GM19397 (cell line): ENCODE data around the gene CRK.
"Not testable (repeated sequence)": the region's sequence is repeated elsewhere in the genome, so short reads cannot be mapped to it uniquely, and the experiment has no call there.

Experiments
- ATAC-seq: cut with Tn5 transposase; IDR thresholded peaks from one replicate; pipeline ENCODE4 v1.9.1; 2021; ENCODE audit warnings: mild to moderate bottlenecking, moderate library complexity; ENCODE audit not compliant: unreplicated experiment

The CRK gene

DNA sequence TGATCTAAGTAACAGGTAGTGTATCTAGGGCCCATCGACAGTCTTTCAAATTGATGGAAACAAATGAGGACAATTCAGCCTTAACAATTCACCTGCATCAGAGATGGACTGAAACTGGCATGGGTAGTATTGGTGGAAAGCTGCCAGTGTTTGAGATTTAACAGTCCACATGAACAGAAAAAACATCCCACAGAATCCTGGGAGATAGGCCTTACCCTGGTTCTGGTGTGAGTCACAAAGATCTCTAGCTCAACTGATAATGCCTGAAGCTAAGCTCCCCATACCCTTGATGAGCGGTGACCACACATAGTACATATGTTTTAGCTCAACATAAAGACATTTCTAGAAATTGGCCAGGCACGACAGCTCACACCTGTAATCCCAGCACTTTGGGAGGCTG, 21.9 kb downstream of the CRK start:
- no peak for ATAC-seq

DNA sequence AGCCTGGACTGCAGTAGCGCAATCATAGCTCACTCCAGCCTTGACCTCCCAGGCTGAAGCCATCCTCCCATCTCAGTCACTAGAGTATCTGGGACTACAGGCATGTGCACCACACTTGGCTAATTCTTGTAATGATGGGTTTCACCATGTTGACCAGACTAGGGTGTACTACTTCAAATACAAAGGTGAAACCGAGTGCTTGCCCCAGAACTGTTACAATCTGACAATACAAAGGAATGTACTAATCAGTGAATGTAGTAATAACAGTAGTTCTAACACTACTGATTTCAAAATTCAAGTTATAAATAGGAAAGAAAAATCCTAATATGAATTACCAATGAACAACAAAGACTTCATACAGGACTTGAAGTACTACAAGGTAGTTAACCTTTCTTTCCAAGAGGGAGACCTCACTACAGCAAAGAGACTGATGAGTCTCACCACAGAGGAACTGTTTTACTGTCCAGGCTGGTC, 24.4 kb downstream of the CRK start:
- no peak for ATAC-seq

DNA sequence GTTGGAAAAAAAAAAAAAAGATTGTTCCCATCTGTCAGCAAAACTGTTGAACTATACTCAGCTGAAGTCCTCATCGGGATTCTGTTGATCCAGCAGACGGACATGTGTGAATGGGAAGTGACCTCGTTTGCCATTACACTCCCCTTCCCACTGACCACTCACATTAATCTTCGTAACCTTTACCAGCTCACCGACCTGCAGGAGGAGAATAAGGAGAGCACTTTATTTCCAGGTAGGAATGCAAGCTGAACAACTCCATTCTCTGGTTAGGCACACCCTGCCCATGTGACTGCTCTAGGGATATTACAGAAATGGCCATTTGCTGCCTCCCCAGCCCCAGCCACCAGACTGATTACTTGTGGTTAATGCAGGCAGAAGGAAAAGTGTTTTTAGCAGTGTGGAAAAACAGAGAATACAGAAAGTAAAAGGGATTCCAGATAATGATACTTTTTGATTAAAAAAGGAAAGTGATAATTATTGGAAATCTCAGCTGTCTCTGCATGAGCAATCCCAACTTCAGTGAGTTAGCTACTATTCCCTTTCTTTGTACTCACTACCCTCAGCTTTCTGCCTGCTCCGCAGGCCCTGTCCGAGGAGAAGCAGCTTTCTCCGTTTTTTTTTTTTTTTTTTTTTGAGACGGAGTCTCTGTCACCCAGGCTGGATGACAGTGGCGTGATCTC, 32.4 kb downstream of the CRK start:
- ATAC-seq, result no peak

DNA sequence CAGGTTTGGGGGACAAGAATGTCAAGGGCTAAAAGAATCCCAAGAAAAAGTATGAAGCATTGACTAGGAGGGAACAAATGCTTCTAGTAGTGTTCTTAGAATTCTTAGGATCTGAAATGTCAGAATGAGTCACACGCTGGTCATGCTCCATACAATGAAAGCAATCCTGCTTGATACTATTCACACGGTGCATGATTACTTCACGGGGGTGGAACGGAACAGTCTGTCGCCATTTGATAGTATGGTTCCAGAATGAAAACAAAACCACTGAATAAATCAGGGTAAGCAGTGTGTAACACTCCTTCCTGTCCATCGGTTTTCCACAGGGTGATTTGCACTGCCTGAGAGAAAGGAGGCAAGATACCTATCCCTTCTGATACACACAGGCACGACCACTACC, 33.1 kb downstream of the CRK start:
- ATAC-seq, result no peak

DNA sequence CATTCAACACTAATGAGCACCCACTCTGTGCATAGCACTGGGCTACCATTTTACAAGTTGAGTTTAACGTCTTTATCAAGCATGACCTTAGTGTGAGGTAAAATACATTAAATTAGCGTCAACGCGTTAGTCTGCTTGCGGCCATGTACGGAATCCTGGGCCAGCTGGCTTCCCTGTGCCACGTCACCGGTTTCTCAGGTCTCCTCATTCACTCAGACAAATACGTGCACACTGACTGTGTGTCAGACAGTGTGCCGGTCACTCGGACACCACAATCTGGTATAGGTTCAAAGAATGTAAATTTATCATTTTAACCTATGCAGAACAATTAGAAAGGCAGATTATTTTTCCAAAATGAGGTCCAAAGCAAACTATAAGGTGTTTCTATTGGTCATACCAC, 34.6 kb downstream of the CRK start:
- ATAC-seq, result no peak

DNA sequence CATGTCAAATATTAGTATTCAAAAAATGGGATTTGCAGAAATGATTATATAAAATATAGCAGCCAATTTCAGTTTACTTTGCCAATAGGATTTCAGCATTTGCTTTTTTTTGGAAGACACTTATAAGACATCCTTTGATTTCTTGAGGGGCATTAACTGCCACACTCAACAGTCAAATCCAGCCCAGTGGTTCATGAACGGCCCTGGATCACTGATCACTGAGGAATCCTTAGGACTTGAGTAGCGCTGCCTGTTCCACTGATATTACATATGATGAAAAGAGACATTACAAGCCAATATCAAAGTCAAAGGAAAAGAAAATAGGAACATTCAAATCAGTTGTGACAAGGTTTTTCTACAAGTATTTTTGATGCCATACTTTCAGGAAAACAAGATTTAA, 35.1 kb downstream of the CRK start:
- ATAC-seq, result no peak

DNA sequence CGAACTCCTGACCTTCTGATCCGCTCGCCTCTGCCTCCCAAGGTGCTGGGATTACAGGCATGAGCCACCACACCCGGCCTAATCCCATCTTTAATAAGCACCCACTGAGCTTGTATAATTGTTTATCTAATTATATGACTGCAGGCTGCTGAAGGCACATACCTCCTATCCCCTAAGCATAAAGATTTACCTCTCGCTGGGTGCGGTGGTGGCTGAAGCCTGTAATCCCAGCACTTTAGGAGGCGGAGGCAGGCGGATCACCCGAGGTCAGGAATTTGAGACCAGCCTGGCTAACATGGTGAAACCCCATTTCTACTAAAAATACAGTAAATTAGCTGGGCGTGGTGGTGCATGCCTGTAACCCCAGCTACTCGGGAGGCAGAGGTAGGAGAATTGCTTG, 35.9 kb downstream of the CRK start:
- ATAC-seq, result no peak

DNA sequence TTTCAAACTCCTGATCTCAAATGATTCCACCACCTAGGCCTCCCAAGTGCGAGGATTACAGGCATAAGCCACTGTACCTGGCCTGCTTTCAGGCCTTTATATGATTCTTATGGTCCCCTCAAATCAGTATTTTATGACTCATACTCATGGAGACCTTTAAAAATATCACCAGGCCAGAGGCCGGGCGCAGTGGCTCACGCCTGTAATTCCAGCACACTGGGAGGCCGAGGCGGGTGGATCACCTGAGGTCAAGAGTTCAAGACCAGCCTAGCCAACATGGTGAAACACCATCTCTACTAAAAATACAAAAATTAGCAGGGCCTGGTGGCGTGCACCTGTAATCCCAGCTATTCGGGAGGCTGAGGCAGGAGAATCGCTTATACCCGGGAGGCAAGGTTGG, 37.6 kb downstream of the CRK start:
- not testable (repeated sequence) for ATAC-seq

DNA sequence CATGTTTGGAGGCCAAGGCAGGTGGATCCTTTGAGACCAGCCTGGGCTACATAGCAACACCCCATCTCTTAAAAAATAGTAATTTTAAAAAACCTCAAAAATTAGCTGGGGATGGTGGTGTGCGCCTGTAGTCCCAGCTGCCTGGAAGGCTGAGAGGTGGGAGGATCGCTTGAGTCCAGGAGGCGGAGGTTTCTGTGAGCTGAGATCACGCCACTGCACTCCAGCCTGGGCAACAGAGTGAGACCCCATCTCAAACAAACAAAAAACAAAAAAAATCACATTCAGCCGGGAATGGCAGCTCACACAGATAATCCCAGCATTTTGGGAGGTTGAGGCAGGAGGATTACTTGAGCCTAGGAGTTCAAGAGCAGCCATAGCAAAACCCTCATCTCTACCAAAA, 39.6 kb downstream of the CRK start:
- no peak for ATAC-seq

DNA sequence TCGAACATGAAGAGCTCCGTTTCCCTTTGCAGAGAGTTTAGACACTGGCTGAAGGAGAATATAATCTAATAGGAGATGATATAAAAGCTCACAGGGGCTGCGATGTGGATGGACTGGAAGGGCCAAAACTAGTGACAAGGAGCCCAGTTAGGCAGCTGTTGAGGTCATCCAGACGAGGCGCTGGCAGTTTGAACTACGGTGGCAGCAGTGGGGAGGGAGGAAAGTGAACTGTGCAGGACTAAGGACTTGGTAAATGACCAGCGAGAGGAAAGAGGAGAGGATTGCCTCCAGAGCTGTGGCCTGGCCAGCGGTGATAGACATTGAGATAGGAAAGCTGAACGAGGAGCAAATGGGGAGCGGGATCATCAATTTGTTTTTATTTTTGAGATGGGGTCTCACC, 41.4 kb downstream of the CRK start:
- no peak for ATAC-seq

DNA sequence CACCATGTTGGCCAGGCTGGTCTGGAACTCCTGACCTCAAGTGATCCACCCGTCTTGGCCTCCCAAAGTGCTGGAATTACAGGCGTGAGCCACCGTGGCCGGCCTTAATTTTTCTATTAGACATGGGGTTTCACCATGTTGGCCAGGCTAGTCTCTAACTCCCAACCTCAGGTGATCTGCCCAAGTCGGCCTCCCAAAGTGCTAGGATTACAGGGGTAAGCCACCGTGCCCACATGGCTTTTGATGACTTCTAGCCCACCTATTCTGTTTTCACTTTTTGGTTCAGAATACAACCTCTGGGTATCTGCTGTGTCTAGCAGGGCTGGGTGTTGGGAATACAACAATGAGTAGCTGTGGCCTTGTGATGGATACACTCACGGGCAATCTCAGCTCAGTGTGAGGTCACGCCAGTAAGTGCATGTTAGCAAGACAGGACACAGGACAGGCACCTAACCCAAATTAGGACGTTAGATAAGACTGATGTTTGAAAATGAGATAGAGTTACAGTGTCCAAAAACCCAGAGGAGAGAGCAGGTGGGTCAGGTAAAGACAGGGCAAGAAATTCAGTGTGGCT, 41.9 kb downstream of the CRK start:
- ATAC-seq, result no peak

DNA sequence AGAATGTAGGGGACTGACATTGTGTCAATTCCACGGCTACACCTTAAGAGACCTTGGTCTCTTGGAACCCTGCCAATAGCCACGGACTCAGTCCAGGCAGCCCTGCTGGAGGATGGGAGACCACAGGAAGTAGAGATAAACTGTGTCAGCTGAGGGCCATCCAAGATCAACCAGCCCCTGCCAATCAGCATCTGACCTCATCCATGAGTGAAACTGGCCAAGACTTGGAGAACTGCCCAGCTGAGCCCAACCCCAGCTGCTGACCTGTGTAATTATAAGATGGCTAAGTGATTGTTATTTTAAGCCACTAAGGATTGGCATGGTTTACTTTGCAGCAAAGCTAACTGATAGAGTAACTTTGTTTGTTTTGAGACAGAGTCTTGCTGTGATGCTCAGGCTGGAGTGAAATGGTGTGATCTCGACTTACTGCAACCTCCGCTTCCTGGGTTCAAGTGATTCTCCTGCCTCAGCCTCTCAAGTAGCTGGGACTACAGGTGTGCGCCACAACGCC, 42.7 kb downstream of the CRK start:
- ATAC-seq, result no peak

DNA sequence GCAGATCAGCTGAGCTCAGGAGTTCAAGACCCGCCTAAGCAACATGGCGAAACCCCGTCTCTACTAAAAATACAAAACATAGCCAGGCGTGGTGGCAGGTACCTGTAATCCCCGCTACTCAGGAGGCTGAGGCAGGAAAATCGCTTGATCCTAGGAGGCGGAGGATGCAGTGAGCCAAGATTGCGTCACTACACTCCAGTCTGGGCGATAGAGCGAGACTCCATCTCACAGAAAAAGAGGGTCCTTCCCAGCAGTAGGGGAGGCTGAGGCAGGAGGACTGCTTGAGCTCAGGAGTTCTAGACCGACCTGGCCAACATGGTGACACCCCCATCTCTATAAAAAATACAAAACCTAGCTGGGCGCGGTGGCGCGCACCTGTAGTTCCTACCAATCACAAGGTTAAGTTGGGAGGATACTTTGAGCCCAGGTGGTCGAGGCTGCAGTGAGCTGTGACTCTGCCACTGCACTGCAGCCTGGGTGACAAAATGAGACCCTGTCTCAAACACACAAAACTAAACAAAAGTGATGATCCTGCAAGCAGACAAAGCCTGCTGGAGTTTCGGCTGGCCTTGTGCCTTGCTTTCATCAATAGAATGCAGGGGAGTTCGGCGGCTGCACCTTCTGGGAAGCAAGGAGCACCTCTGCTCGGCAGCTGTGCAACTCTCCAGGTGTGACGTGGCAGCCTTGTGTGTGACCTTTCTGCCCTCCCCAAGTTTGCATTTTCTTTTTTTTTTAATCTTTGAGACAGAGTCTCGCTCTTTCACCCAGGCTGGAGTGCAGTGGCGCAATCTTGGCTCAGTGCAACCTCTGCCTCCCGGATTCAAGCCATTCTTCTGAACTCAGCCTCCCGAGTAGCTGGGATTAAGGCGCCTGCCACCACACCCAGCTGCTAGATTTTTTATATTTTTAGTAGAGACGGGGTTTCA, 43.6 kb downstream of the CRK start:
- no peak for ATAC-seq

DNA sequence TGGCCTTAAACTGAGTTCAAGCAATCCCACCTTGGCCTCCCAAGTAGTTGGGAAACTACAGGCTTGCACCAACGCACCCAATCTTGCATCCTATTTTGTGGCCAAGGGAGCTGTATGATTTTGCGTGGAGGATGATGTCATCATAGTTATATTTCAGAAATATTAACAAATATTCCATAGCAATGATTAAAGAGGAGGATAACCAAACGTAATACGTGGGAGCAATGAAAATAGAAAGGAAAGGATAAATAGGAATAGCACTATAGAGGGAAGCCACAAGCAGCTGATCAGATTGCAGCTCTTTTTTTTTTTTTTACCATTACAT, 53.8 kb downstream of the CRK start:
- ATAC-seq, result no peak

DNA sequence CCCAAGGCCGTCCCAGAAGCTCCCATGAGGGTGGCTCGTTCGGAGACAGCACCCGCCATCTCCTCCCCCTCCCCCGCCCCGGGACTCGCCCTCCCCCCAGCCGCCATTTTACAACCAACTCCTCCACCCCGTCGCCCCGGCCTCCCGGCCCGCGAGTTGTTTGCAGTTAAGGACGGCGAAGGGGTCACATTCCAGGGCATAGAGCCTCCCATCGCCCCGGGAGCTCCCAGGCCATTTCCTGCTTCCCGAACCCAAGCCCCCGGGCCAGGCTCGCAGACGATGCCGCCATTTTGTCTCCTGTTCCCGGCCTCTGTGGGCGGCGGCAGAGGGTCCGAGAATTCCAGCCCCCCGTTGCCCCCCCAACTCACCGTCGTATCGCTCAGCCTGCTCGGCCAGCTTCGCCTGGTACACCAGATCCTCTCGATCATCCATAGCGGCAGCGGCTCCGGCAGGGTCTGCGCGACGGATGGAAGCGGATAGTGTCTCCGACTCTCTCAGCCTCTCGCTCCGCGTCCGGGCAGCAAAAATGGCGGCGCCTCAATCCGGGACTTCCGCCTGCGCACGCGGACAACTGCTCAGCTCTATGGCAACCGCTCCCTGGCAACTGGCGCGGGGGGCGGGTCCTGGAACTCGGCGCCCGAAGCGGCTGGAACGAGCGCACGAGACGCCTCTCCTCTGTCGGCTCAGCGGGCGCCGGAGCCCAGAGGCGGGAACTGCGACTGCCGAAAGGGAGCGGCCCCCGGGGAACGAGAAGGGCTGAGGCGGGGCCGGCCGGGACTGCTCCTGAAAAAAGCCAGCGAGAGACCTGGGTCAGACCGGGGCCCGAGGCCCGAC, 56.1 kb downstream of the CRK start, which contains the start of gene YWHAE:
Gene YWHAE (minus strand): TSS at position 544 of the 834 bp plus-strand sequence. CDS start 112 bp downstream, at position 432.
- ATAC-seq, result peak; percentile 94

DNA sequence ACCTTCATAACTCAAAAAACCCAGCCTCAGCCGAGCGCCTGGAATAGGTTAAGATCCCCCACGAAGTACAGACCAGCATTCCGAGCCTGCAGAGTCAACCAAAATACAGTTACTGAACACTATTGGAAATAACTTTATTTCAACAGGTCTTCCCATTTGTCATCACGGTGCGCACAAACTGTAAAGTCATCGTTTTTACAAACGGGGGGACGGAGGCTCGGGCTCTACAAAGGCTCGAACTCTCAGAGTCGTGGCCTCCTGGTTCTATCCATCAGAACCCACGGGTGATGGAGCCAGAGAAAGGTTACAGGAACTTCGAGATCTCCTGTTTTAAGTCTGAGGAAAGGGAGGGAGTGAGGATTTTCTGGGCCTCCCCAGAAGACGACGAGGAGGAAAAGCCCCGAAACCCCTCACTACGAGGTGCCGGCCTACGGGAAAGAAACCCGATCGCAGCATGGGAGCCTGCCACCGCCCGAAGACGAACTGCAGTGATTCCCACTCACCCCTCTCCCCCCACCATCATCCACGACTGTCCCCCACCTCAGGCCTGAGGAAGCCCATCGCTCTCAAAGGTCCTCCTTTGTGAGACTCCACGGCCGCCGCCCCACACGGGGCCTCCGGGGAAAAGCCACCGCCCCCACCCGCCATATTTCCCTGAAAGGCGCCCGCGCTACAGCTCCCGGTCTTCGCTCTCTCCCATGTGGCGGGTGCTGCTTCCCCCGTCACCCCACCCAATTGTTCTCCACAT, 56.9 kb downstream of the CRK start:
- ATAC-seq, result no peak

DNA sequence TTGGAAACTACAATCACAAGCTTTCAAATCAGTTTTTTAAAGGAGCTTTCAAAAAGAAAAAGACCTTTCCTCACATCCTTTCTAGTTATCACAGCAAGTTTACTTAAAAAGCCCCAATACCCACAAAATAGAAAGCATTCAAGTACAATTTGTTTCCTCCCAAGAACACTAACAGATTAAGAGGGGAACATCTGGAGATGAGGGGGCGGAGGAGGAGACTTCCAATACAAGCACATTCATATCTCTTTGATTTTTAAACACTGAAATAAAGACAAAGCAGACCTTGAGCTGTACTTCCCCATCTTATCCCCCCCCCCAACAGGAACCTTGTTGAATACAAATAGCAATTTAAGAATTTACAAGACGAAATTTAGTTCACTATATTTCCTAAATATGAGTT, 58.0 kb downstream of the CRK start:
- ATAC-seq, result no peak

DNA sequence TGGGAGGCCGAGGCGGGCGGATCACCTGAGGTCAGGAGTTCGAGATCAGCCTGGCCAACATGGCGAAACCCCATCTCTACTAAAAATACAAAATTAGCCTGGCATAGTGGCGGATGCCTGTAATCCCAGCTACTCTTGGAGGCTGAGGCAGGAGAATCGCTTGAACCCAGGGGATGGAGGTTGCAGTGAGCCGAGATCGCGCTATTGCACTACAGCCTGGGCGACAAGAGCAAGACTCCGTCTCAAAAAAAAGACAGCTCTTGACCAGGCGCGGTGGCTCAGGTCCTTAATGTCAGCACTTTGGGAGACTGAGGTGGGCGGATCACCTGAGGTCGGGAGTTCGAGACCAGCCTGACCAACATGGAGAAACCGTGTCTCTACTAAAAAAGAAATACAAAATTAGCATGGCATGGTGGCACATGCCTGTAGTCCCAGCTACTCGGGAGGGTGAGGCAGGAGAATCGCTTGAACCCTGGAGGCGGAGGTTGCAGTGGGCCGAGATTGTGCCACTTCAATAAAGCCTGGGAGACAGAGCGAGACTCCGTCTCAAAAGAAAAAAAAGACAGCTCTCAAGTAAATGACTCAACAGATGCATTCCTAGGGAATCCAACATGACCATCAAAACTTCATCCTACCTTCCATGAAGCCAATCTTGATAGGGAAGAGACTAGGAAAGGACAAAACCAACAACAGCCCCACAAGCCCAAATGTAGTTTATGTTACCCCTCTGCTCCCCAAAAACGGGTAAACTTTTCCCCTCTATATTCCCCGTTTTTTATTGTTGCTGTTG, 60.0 kb downstream of the CRK start:
- ATAC-seq, result not testable (repeated sequence)

DNA sequence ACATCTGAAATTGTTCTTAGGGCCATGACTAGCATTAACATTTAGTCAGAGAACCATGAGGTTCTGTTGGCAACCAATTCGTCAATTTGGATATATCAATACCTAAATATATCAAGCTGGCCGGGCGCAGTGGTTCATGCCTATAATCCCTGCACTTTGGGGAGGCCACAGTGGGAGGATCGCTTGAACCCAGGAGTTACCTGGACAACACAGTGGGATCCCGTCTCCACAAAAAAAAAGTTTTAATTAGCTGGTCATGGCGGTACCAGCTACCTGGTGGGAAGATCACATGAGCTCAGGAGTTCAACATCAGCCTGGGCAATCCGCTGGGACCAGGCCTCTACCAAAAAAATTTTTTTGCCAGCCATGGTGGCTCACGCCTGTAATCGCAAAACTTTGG, 64.5 kb downstream of the CRK start:
- ATAC-seq, result no peak
